GM18499 (cell line): ENCODE data around the gene COL23A1.
"Not testable (repeated sequence)": the region's sequence is repeated elsewhere in the genome, so short reads cannot be mapped to it uniquely, and the experiment has no call there.

Source experiments
- ATAC-seq: cut with Tn5 transposase; IDR thresholded peaks from one replicate; pipeline ENCODE4 v1.9.1; 2021; ENCODE audit warnings: moderate number of reproducible peaks; ENCODE audit not compliant: insufficient read depth, unreplicated experiment

The COL23A1 gene

GRCh38 chr5:178266581-178266980 lies 323.6 kb downstream of the COL23A1 start:
- no peak for ATAC-seq

- no peak for ATAC-seq
Measured at GRCh38 chr5:178265746-178266145, 324.4 kb downstream of the COL23A1 start.

GRCh38 chr5:178264044-178264443 lies 326.1 kb downstream of the COL23A1 start:
- no peak for ATAC-seq

- no peak for ATAC-seq
Measured at GRCh38 chr5:178261666-178262600, 328.3 kb downstream of the COL23A1 start.

GRCh38 chr5:178259623-178260536 lies 330.3 kb downstream of the COL23A1 start:
- ATAC-seq, result no peak

- no peak for ATAC-seq
Measured at GRCh38 chr5:178257650-178258049, 332.5 kb downstream of the COL23A1 start.

GRCh38 chr5:178256746-178257145 lies 333.4 kb downstream of the COL23A1 start:
- no peak for ATAC-seq

GRCh38 chr5:178253632-178254031 lies 336.6 kb downstream of the COL23A1 start:
- not testable (repeated sequence) for ATAC-seq

GRCh38 chr5:178252258-178252657 lies 337.9 kb downstream of the COL23A1 start:
- no peak for ATAC-seq

- no peak for ATAC-seq
Measured at GRCh38 chr5:178250263-178250662, 339.9 kb downstream of the COL23A1 start.

GRCh38 chr5:178249191-178249989 lies 340.8 kb downstream of the COL23A1 start:
- ATAC-seq, result no peak

GRCh38 chr5:178248750-178249149 lies 341.4 kb downstream of the COL23A1 start:
- no peak for ATAC-seq

GRCh38 chr5:178247481-178248456 lies 342.4 kb downstream of the COL23A1 start:
- ATAC-seq, result no peak

GRCh38 chr5:178246624-178247279 lies 343.4 kb downstream of the COL23A1 start:
- no peak for ATAC-seq

- no peak for ATAC-seq
Measured at GRCh38 chr5:178245389-178245788, 344.8 kb downstream of the COL23A1 start.

GRCh38 chr5:178244576-178244975 lies 345.6 kb downstream of the COL23A1 start:
- no peak for ATAC-seq

GRCh38 chr5:178242416-178242815 lies 347.8 kb downstream of the COL23A1 start:
- no peak for ATAC-seq

GRCh38 chr5:178241688-178242231 lies 348.4 kb downstream of the COL23A1 start:
- ATAC-seq, result no peak
